H1 (cell line): Measurements from ENCODE around the gene PCDHA1. TPM values are rescaled to one million over a fixed set of nuclear protein-coding genes. Genes with fewer than 3 reads are reported as not detected.

Source experiments
- CTCF ChIA-PET: fragments of 300-600 bp; sonication (Branson Sonifier 250); formaldehyde crosslinking; loops from one replicate; lab custom pipeline; 2021; ENCODE audit not compliant: partially characterized antibody; lab: Charles Lee
- POLR2A ChIA-PET: fragments of 300-600 bp; sonication (Branson Sonifier 250); formaldehyde crosslinking; loops from one replicate; lab custom pipeline; 2021; ENCODE audit warnings: inconsistent platforms; ENCODE audit not compliant: partially characterized antibody; lab: Charles Lee
- DNase-seq, 2 experiments: peaks; one replicate each; pipeline versions ENCODE4 v3.0.0 to v3.0.0-alpha.2; 2010 to 2022; ENCODE audit warnings: low spot score in 2 of 2, low read depth in 1 of 2, mixed read lengths in 1 of 2
- FAIRE-seq: peaks from 2 replicates; lab custom pipeline; 2011; peaks lifted over from hg19 to GRCh38; lab: Jason Lieb, UNC
- H2AFZ ChIP-seq: 2 replicates; pipeline ENCODE4 v1.8.1; 2012; ENCODE audit warnings: low read length, inconsistent platforms
- H2AK5ac ChIP-seq: 2 replicates; pipeline ENCODE4 v1.6.1; 2013; ENCODE audit warnings: low read depth, low read length
- H2BK120ac ChIP-seq: replicated peaks from 2 replicates; pipeline ENCODE3; 2013; ENCODE audit warnings: low read depth, low read length, inconsistent platforms
- H2BK12ac ChIP-seq: 2 replicates; pipeline ENCODE4 v1.6.1; 2013; ENCODE audit warnings: low read depth, low read length
- H2BK15ac ChIP-seq: 2 replicates; pipeline ENCODE4 v1.6.1; 2013; ENCODE audit warnings: low read length
- H2BK20ac ChIP-seq: 2 replicates; pipeline ENCODE4 v1.6.1; 2013; ENCODE audit warnings: low read length
- H2BK5ac ChIP-seq: 2 replicates; pipeline ENCODE4 v1.6.1; 2013; ENCODE audit warnings: low read depth, low read length
- H3K14ac ChIP-seq: 2 replicates; pipeline ENCODE4 v1.6.1; 2013; ENCODE audit warnings: inconsistent platforms; ENCODE audit not compliant: insufficient read length
- H3K18ac ChIP-seq: 2 replicates; pipeline ENCODE4 v1.6.1; 2013; ENCODE audit warnings: low read length; ENCODE audit errors: extremely low read depth
- H3K23ac ChIP-seq: 2 replicates; pipeline ENCODE4 v1.6.1; 2013; ENCODE audit warnings: inconsistent platforms; ENCODE audit not compliant: insufficient read length
- H3K23me2 ChIP-seq: 2 replicates; pipeline ENCODE4 v1.6.1; 2013; ENCODE audit warnings: low read depth, low read length
- H3K27ac ChIP-seq: 2 replicates; pipeline ENCODE4 v1.6.1; 2011; ENCODE audit warnings: low read depth, low read length, inconsistent platforms
- H3K27me3 ChIP-seq, 4 experiments: replicated peaks in 1 of 4; 1 replicate in 1 of 4; 2 replicates in 3 of 4; pipeline versions ENCODE4 v1.6.1 to v1.8.1; 2011 to 2013; ENCODE audit warnings: low read length in 3 of 4, mild to moderate bottlenecking in 3 of 4, inconsistent platforms in 2 of 4, mixed read lengths in 2 of 4, moderate library complexity in 1 of 4; ENCODE audit not compliant: control insufficient read depth in 3 of 4, insufficient read depth in 3 of 4; ENCODE audit errors: extremely low read depth in 1 of 4
- H3K36me3 ChIP-seq, 4 experiments: 2 replicates each; pipeline versions ENCODE4 v1.6.1 to v1.8.1; 2011 to 2013; ENCODE audit warnings: mild to moderate bottlenecking in 4 of 4, low read length in 3 of 4, moderate library complexity in 2 of 4, control low read depth in 1 of 4, inconsistent platforms in 1 of 4; ENCODE audit not compliant: insufficient read depth in 4 of 4, control insufficient read depth in 2 of 4
- H3K4ac ChIP-seq: replicated peaks from 2 replicates; pipeline ENCODE3; 2013; ENCODE audit warnings: low read length, low read depth, mixed read lengths, inconsistent platforms; ENCODE audit not compliant: insufficient read length
- H3K4me1 ChIP-seq, 4 experiments: replicated peaks in 1 of 4; 1 replicate in 1 of 4; 2 replicates in 3 of 4; pipeline versions ENCODE4 v1.6.1 to v1.8.1; 2011 to 2013; ENCODE audit warnings: low read length in 3 of 4, inconsistent platforms in 2 of 4, mixed read lengths in 1 of 4; ENCODE audit not compliant: insufficient read depth in 4 of 4, control insufficient read depth in 3 of 4
- H3K4me2 ChIP-seq, 2 experiments: 2 replicates each; pipeline versions ENCODE4 v1.6.1 to v1.8.1; 2011 to 2013; ENCODE audit warnings: low read depth in 2 of 2, low read length in 2 of 2, control low read depth in 1 of 2, inconsistent platforms in 1 of 2, mild to moderate bottlenecking in 1 of 2; ENCODE audit not compliant: insufficient read depth in 1 of 2
- H3K4me3 ChIP-seq, 4 experiments: fragments of 200-600, 300-600 bp in 1 of 4; sonication (generic), shearing (Covaris generic), sonication (Bioruptor Twin) in 1 of 4; 2 replicates each; pipeline versions ENCODE4 v1.5.1 to v1.8.1; 2011 to 2016; ENCODE audit warnings: low read length in 4 of 4, low read depth in 3 of 4, control low read depth in 2 of 4, inconsistent platforms in 2 of 4, mild to moderate bottlenecking in 2 of 4, mixed read lengths in 1 of 4, moderate library complexity in 1 of 4; ENCODE audit not compliant: insufficient read depth in 2 of 4; ENCODE audit errors: extremely low read depth in 1 of 4
- H3K56ac ChIP-seq: replicated peaks from 2 replicates; pipeline ENCODE3; 2013; ENCODE audit warnings: low read depth, mild to moderate bottlenecking, mixed read lengths, low read length, inconsistent platforms; ENCODE audit not compliant: insufficient read length
- H3K79me1 ChIP-seq: 2 replicates; pipeline ENCODE4 v1.6.1; 2013; ENCODE audit warnings: low read depth, low read length, control low read depth
- H3K79me2 ChIP-seq, 2 experiments: 2 replicates each; pipeline versions ENCODE4 v1.6.1 to v1.8.1; 2012 to 2013; ENCODE audit warnings: low read length in 2 of 2, mild to moderate bottlenecking in 2 of 2, inconsistent platforms in 1 of 2; ENCODE audit not compliant: insufficient read depth in 2 of 2, control insufficient read depth in 1 of 2
- H3K9ac ChIP-seq, 4 experiments: replicated peaks in 1 of 4; 1 replicate in 1 of 4; 2 replicates in 3 of 4; pipeline versions ENCODE4 v1.6.1 to v1.8.1; 2011 to 2013; ENCODE audit warnings: low read depth in 3 of 4, low read length in 3 of 4, control low read depth in 2 of 4, mild to moderate bottlenecking in 2 of 4, moderate library complexity in 2 of 4, inconsistent platforms in 1 of 4; ENCODE audit errors: extremely low read depth in 1 of 4
- H3K9me3 ChIP-seq, 2 experiments: 2 replicates each; pipeline versions ENCODE4 v1.6.1 to v1.8.1; 2012 to 2013; ENCODE audit warnings: mild to moderate bottlenecking in 2 of 2, moderate library complexity in 2 of 2, control low read depth in 1 of 2, inconsistent platforms in 1 of 2, low read depth in 1 of 2, low read length in 1 of 2, mixed read lengths in 1 of 2; ENCODE audit not compliant: insufficient read depth in 2 of 2
- H4K20me1 ChIP-seq, 2 experiments: replicated peaks in 1 of 2; 2 replicates each; pipeline versions ENCODE3 to v1.8.1; 2011 to 2013; ENCODE audit warnings: inconsistent platforms in 2 of 2, low read length in 2 of 2, mild to moderate bottlenecking in 1 of 2; ENCODE audit not compliant: insufficient read depth in 2 of 2, control insufficient read depth in 1 of 2
- H4K5ac ChIP-seq: 2 replicates; pipeline ENCODE4 v1.6.1; 2013; ENCODE audit warnings: low read length, low read depth, mixed read lengths, inconsistent platforms; ENCODE audit not compliant: insufficient read length
- H4K8ac ChIP-seq: 2 replicates; pipeline ENCODE4 v1.8.0; 2013; ENCODE audit warnings: mild to moderate bottlenecking, moderate library complexity, low read length, inconsistent platforms; ENCODE audit not compliant: insufficient read depth; ENCODE audit errors: extremely low read depth
- H4K91ac ChIP-seq: replicated peaks from 2 replicates; pipeline ENCODE3; 2013; ENCODE audit warnings: low read length, mixed read lengths, inconsistent platforms; ENCODE audit not compliant: insufficient read length
- ATF3 ChIP-seq: IDR thresholded peaks from 2 replicates; pipeline ENCODE4 v1.6.1; 2011; ENCODE audit warnings: low read depth, mild to moderate bottlenecking, low read length; ENCODE audit not compliant: insufficient read depth
- CEBPB ChIP-seq: IDR thresholded peaks from 2 replicates; pipeline ENCODE4 v1.6.1; 2012; ENCODE audit warnings: low read depth, low read length
- CTCF ChIP-seq, 3 experiments: IDR thresholded peaks; 1 replicate in 2 of 3; 2 replicates in 1 of 3; pipeline versions ENCODE4 v1.5.1 to v1.6.1; 2011; ENCODE audit warnings: low read length in 3 of 3, mild to moderate bottlenecking in 3 of 3, inconsistent platforms in 2 of 3, low read depth in 1 of 3, moderate library complexity in 1 of 3; ENCODE audit not compliant: insufficient read depth in 1 of 3; ENCODE audit errors: control extremely low read depth in 1 of 3
- HDAC6 ChIP-seq: IDR thresholded peaks from one replicate; pipeline ENCODE4 v1.7.1; 2012; ENCODE audit warnings: low read depth, mild to moderate bottlenecking, inconsistent platforms, low read length, moderate library complexity
- POLR2AphosphoS5 ChIP-seq: IDR thresholded peaks from 2 replicates; pipeline ENCODE4 v1.6.1; 2011; ENCODE audit warnings: low read depth, low read length
- RAD21 ChIP-seq, 2 experiments: IDR thresholded peaks in 1 of 2; conservative IDR thresholded peaks in 1 of 2; 2 replicates each; pipeline ENCODE4 v1.6.1; 2011; ENCODE audit warnings: low read depth in 2 of 2, low read length in 2 of 2, improper control_type of control experiment in 1 of 2, inconsistent platforms in 1 of 2, mild to moderate bottlenecking in 1 of 2, moderate library complexity in 1 of 2
- SAP30 ChIP-seq: fragments of 300-600 bp; sonication (generic); IDR thresholded peaks from 2 replicates; pipeline ENCODE4 v1.7.1; 2012; ENCODE audit warnings: low read length, moderate library complexity, mild to moderate bottlenecking, inconsistent platforms; ENCODE audit not compliant: insufficient read depth, insufficient replicate concordance
- SIN3A ChIP-seq, 2 experiments: IDR thresholded peaks in 1 of 2; conservative IDR thresholded peaks in 1 of 2; 2 replicates each; pipeline ENCODE4 v1.6.1; 2011 to 2012; ENCODE audit warnings: low read length in 2 of 2, improper control_type of control experiment in 1 of 2, low read depth in 1 of 2, mild to moderate bottlenecking in 1 of 2
- TCF12 ChIP-seq: IDR thresholded peaks from 2 replicates; pipeline ENCODE4 v1.6.1; 2011; ENCODE audit warnings: low read depth, mild to moderate bottlenecking, low read length
- WGBS, 2 experiments: shearing (Covaris generic) in 1 of 2; methylation state at CpG; one replicate each; pipeline versions ENCODE4 v1.1.6 to v1.1.7; 2013 to 2015; ENCODE audit warnings: low lambda C conversion rate in 2 of 2, mixed read lengths in 2 of 2, inconsistent platforms in 1 of 2, low coverage in 1 of 2, missing lambda C conversion rate in 1 of 2; ENCODE audit not compliant: insufficient replicate concordance in 2 of 2, insufficient coverage in 1 of 2, insufficient read length in 1 of 2; ENCODE audit errors: extremely low coverage in 1 of 2, missing lambda C conversion rate in 1 of 2; 5-methylcytosine and 5-hydroxymethylcytosine counted together
- polyA plus RNA-seq, 7 experiments: library from polyadenylated mRNA; depleted of rRNA in 3 of 7; stranded (reverse) in 5 of 7; unstranded in 2 of 7; fragments of >200 nt in 5 of 7; fragments of 200-250 nt in 2 of 7; gene quantifications; 1 replicate in 5 of 7; 2 replicates in 1 of 7; 4 replicates in 1 of 7; pipeline versions ENCODE4 v1.2.1 to v1.2.3, GENCODE V29; 2011 to 2013; ENCODE audit warnings: missing spikeins in 2 of 7, mixed read lengths in 2 of 7
- total RNA-seq: library from RNA; stranded (reverse); fragmentation: NEBNext Ultra II Directional; extraction: Animal tissue kit (Norgen Biotek cat#: 25700); gene quantifications from 2 replicates; pipeline ENCODE4 v1.2.1, GENCODE V29; 2021

PCDHA1 gene
- total and polyA plus RNA-seq, 2 of the 8 experiments (the other 6 are each of a cell fraction or from before 2014, with no cell fraction given) = 0.23 to 0.50 TPM

GRCh38 chr5:140869555-140869886, 83.6 kb downstream of the PCDHA1 start:
- CTCF ChIA-PET = interaction anchor here (0.6 to 9.3 kb wide), 50 partner anchors 8 to 286 kb away, joined by 3 to 141 read pairs (median 5); partner anchors contain the start of genes PCDHA1, PCDHA10, PCDHA13 and PCDHA4
- H4K91ac ChIP-seq = no peak overlapping the region
- TF ChIP-seq CEBPB (peak; percentile 90; the same call in 1 of the 2 replicates), CTCF (IDR thresholded peaks at IDR 0.05; ENCODE audit: control extremely low read depth in 1 of 3, insufficient read depth in 1 of 3, low read depth in 1 of 3, low read length in 3 of 3) (peak in 1 of 3 experiments; percentile 78; a peak in 1 of 4 replicates), POLR2AphosphoS5 (no peak), SAP30 (no peak), HDAC6 (no peak), ATF3 (no peak), TCF12 (no peak), RAD21 (IDR thresholded peaks at IDR 0.05 in 1 of 2, conservative IDR thresholded peaks at IDR 0.05 in 1 of 2; ENCODE audit: low read depth in 2 of 2, low read length in 2 of 2) (0 out of 4 replicates have a peak, but pooled peaks of 1 of the 2 experiments have one; percentile 38), SIN3A (conservative IDR thresholded peaks at IDR 0.05 in 1 of 2, IDR thresholded peaks at IDR 0.05 in 1 of 2; ENCODE audit: low read depth in 1 of 2, low read length in 2 of 2) (no peak)

More at GRCh38 chr5:140869555-140869886, 83.6 kb downstream of the PCDHA1 start:
- H3K14ac ChIP-seq = no peak overlapping the region
- no peak overlapping the region for H3K56ac ChIP-seq
- H4K8ac ChIP-seq = no peak overlapping the region
- WGBS, 2 experiments = 88% methylated on average over 5 of the region's 5 CpGs; no CpG with 5 or more reads in 1 of the 2 experiments
- H2BK20ac ChIP-seq = no peak overlapping the region
- H3K9me3 ChIP-seq = peaks cover 0 to 13% of the 10 kb centered on the region in 2 experiments; a peak in 1 of 4 replicates
- H3K23ac ChIP-seq = no peak overlapping the region
- H3K36me3 ChIP-seq = peaks cover 0 to 15% (median 0%) of the 10 kb centered on the region in 4 experiments; a peak in 3 of 8 replicates
- H3K23me2 ChIP-seq = no peaks in the 10 kb centered on the region
- no peak overlapping the region for H3K4ac ChIP-seq
- no peak overlapping the region for H3K27ac ChIP-seq
- H3K27me3 ChIP-seq = no peaks in the 10 kb centered on the region
- no peaks in the 10 kb centered on the region for H4K20me1 ChIP-seq
- DNase-seq (no peak), FAIRE-seq (no peak)
- POLR2A ChIA-PET = interaction anchor here (0.6 to 2.4 kb wide), 13 partner anchors 9 to 225 kb away, joined by 3 to 14 read pairs (median 6); partner anchors contain the start of genes PCDHA10, PCDHA6, PCDHB1 and PCDHB2
- no peak overlapping the region for H2BK5ac ChIP-seq
- peak overlapping the region; percentile 37 to 47; a peak in 3 of 4 replicates for H3K4me2 ChIP-seq
- H2BK15ac ChIP-seq = no peak overlapping the region
- H3K79me1 ChIP-seq = no peaks in the 10 kb centered on the region
- no peak overlapping the region for H3K9ac ChIP-seq
- H2AK5ac ChIP-seq = no peak overlapping the region
- H3K18ac ChIP-seq = no peak overlapping the region
- no peak overlapping the region for H2AFZ ChIP-seq
- peak overlapping the region; percentile 54 to 66 (median 58); a peak in 6 of 8 replicates for H3K4me3 ChIP-seq
- H3K4me1 ChIP-seq = no peaks in the 10 kb centered on the region; a peak in 2 of 7 replicates
- no peak overlapping the region for H4K5ac ChIP-seq
- no peak overlapping the region for H2BK12ac ChIP-seq
- H2BK120ac ChIP-seq = no peak overlapping the region
- peaks cover 0 to 19% of the 10 kb centered on the region in 2 experiments; a peak in 2 of 4 replicates for H3K79me2 ChIP-seq
